GM12878 (cell line): ENCODE data around the gene MGST1.

ENCODE experiments used
- BMI1 ChIP-seq: fragments of 450-650 bp; IDR thresholded peaks from 2 replicates; pipeline ENCODE4 v1.6.1; 2016; ENCODE audit warnings: mild to moderate bottlenecking, moderate library complexity, borderline replicate concordance
- ESRRA ChIP-seq: IDR thresholded peaks from 2 replicates; pipeline ENCODE4 v1.6.1; 2012; ENCODE audit warnings: mild to moderate bottlenecking, low read length, improper control_type of control experiment
- EZH2 ChIP-seq: IDR thresholded peaks from 2 replicates; pipeline ENCODE4 v1.6.1; 2012; ENCODE audit warnings: low read depth, mild to moderate bottlenecking, control low read depth, inconsistent platforms, low read length, borderline replicate concordance; ENCODE audit not compliant: control insufficient read depth
- FOXK2 ChIP-seq: fragments of 450-650 bp; IDR thresholded peaks from 2 replicates; pipeline ENCODE4 v1.6.1; 2017; ENCODE audit warnings: mild to moderate bottlenecking, moderate library complexity
- POLR2AphosphoS5 ChIP-seq: IDR thresholded peaks from 2 replicates; pipeline ENCODE4 v1.6.1; 2011; ENCODE audit warnings: mild to moderate bottlenecking, low read length, inconsistent platforms
- SIX5 ChIP-seq: IDR thresholded peaks from 2 replicates; pipeline ENCODE4 v1.6.1; 2011; ENCODE audit warnings: mild to moderate bottlenecking, low read depth, low read length, moderate library complexity; ENCODE audit not compliant: severe bottlenecking
- ZNF274 ChIP-seq: IDR thresholded peaks from one replicate; pipeline ENCODE4 v1.8.0; 2011; ENCODE audit not compliant: insufficient read length, insufficient read depth

GRCh38 chr12:16349131-16349460 lies 1.7 kb downstream of the MGST1 start:
- TF ChIP-seq ZNF274 (no peak), ESRRA (no peak), EZH2 (no peak), BMI1 (no peak), FOXK2 (no peak), SIX5 (no peak), POLR2AphosphoS5 (no peak)
